ENCODE measurements around the gene ASPSCR1. TPM values are rescaled to one million over a fixed set of nuclear protein-coding genes. Genes with fewer than 3 reads are reported as not detected.

ASPSCR1 gene
- total RNA-seq, 4 donors from 2014 or later = 24.0 to 44.7 (median 32.0) TPM

- in situ Hi-C loops (cut with MboI; ENCODE audit: low sequenced_read_pairs in 4 of 4) (no loop called here), intact Hi-C loops (cut with DNase I; ENCODE audit: low total_unique reads) (no loop called here)
- Histone ChIP-seq H3K36me3 (peaks cover 0 to 3% of the 10 kb centered on the region in 2 donors), H3K9me3 (no peaks in the 10 kb centered on the region), H3K27me3 (no peaks in the 10 kb centered on the region), H3K4me3 (no peak overlapping the region), H3K27ac (no peak overlapping the region), H3K4me1 (peaks cover 7 to 40% of the 10 kb centered on the region in 2 donors)
- TF ChIP-seq, protein P1, sequence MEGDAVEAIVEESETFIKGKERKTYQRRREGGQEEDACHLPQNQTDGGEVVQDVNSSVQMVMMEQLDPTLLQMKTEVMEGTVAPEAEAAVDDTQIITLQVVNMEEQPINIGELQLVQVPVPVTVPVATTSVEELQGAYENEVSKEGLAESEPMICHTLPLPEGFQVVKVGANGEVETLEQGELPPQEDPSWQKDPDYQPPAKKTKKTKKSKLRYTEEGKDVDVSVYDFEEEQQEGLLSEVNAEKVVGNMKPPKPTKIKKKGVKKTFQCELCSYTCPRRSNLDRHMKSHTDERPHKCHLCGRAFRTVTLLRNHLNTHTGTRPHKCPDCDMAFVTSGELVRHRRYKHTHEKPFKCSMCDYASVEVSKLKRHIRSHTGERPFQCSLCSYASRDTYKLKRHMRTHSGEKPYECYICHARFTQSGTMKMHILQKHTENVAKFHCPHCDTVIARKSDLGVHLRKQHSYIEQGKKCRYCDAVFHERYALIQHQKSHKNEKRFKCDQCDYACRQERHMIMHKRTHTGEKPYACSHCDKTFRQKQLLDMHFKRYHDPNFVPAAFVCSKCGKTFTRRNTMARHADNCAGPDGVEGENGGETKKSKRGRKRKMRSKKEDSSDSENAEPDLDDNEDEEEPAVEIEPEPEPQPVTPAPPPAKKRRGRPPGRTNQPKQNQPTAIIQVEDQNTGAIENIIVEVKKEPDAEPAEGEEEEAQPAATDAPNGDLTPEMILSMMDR (IDR thresholded peaks at IDR 0.05 in 4 of 5, conservative IDR thresholded peaks at IDR 0.05 in 1 of 5) = no peak
- TF ChIP-seq POLR2A (IDR thresholded peaks at IDR 0.05) = no peak
- ATAC-seq (no peak), DNase-seq (no peak)
Observed at GRCh38 chr17:82016061-82016874, 38.8 kb downstream of the ASPSCR1 start.

DNA sequence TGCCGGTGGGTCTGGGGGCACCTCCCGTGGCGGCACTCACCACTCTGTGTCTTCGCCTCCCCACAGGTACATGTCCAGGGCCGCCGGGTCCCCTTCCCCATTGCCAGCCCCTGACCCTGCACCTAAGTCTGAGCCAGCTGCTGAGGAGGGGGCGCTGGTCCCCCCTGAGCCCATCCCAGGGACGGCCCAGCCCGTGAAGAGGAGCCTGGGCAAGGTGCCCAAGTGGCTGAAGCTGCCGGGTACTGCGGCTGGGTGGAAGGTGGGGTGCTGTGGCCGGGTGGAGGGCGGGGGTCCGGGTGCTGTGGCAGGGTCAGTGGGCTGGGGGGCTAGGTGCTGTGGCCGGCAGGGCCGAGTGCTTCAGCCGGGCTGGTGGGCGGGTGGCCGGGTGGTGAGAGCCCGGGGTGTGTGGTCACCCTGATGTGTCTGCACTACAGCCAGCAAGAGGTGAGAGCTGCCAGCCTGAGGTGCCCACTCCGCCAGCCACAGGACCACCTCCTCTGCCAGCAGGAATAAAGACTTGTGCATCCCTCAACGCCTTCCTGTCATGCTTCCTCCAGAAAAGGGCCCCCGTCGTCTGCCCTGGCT is 39.5 kb downstream of the ASPSCR1 start:
- no peaks in the 10 kb centered on the region for H3K9me3 ChIP-seq
- H3K4me3 ChIP-seq = no peak overlapping the region
- ATAC-seq = no peak
- in situ Hi-C loops (cut with MboI; ENCODE audit: low sequenced_read_pairs in 4 of 4) (no loop called here), intact Hi-C loops (cut with DNase I; ENCODE audit: low total_unique reads) (no loop called here)
- H3K4me1 ChIP-seq = peaks cover 14 to 47% of the 10 kb centered on the region in 2 donors
- TF ChIP-seq, protein P1 (IDR thresholded peaks at IDR 0.05 in 4 of 5, conservative IDR thresholded peaks at IDR 0.05 in 1 of 5) = no peak
- TF ChIP-seq POLR2A (IDR thresholded peaks at IDR 0.05) = no peak
- no peak overlapping the region for H3K27ac ChIP-seq
- DNase-seq = no peak
- H3K27me3 ChIP-seq = no peaks in the 10 kb centered on the region
- no peaks in the 10 kb centered on the region for H3K36me3 ChIP-seq

GRCh38 chr17:82017612-82018151 is 40.3 kb downstream of the ASPSCR1 start:
- no peak for TF ChIP-seq POLR2A (IDR thresholded peaks at IDR 0.05)
- TF ChIP-seq, protein P1 (IDR thresholded peaks at IDR 0.05 in 4 of 5, conservative IDR thresholded peaks at IDR 0.05 in 1 of 5) = no peak
- intact Hi-C loops (cut with DNase I; ENCODE audit: low total_unique reads) (no loop called here), in situ Hi-C loops (cut with MboI; ENCODE audit: low sequenced_read_pairs in 4 of 4) (no loop called here)
- DNase-seq (no peak), ATAC-seq (no peak)
- Histone ChIP-seq H3K4me1 (peaks cover 18 to 51% of the 10 kb centered on the region in 2 donors), H3K27me3 (no peaks in the 10 kb centered on the region), H3K4me3 (no peak overlapping the region), H3K36me3 (no peaks in the 10 kb centered on the region), H3K27ac (peak overlapping the region in 1 of 4 donors; percentile 10), H3K9me3 (no peaks in the 10 kb centered on the region)

GRCh38 chr17:82018152-82018988 is 40.9 kb downstream of the ASPSCR1 start:
- in situ Hi-C loops (cut with MboI; ENCODE audit: low sequenced_read_pairs in 4 of 4) = no loop called here
- intact Hi-C loops (cut with DNase I; ENCODE audit: low total_unique reads) = no loop called here
- Histone ChIP-seq H3K4me1 (peaks cover 18 to 52% of the 10 kb centered on the region in 2 donors), H3K4me3 (no peak overlapping the region), H3K9me3 (no peaks in the 10 kb centered on the region), H3K36me3 (no peaks in the 10 kb centered on the region), H3K27ac (peak overlapping the region in 2 of 4 donors; percentile 38 to 41), H3K27me3 (no peaks in the 10 kb centered on the region)
- DNase-seq = no peak
- no peak for ATAC-seq
- TF ChIP-seq, protein P1 (IDR thresholded peaks at IDR 0.05 in 4 of 5, conservative IDR thresholded peaks at IDR 0.05 in 1 of 5) = no peak
- no peak for TF ChIP-seq POLR2A (IDR thresholded peaks at IDR 0.05)
